ENCODE data around the gene MEIS2.

MEIS2 gene

GRCh38 chr15:36894075-36894474, 206.3 kb downstream of the MEIS2 start:
- no peak for DNase-seq (ENCODE audit: low read depth)

GRCh38 chr15:36893276-36893675, 207.1 kb downstream of the MEIS2 start:
- DNase-seq (ENCODE audit: low read depth) = no peak

GRCh38 chr15:36888011-36888992, 212.0 kb downstream of the MEIS2 start:
- no peak for DNase-seq (ENCODE audit: low read depth)

DNA sequence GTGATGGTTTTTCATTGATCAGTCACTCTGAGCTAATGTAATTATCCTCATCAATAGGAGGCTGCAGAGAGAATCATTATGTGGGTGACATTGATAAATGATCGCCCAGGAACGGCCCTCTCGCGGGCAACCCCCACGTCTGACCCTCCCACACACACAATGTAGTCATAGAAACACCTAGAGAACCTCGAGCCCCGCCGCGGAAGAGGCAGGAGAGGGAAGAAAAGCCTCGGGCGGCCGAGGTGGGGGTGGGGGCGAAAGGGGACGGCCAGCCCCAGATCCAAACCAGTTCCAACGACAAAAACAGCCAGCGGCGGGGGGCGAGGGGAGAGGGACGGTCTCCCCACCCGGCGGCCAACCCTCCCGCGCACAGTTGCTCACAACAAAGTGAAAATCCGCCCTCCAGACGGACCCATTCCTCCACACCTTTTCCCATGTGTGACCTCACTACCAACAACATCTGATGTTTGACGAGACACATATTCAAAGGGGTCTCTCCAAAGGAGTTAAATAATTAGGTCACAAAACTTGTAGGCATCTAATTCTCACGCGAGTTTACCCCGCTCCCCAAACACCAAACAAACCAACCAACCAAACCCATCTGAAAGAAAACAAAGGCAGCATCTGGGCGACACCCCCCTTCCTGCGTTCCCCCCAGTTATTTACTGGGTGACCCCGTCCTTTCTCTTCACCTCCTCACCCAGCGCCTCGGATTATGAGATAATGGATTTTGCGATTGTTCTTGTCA, 213.0 kb downstream of the MEIS2 start:
- no peak for DNase-seq (ENCODE audit: low read depth)

DNA sequence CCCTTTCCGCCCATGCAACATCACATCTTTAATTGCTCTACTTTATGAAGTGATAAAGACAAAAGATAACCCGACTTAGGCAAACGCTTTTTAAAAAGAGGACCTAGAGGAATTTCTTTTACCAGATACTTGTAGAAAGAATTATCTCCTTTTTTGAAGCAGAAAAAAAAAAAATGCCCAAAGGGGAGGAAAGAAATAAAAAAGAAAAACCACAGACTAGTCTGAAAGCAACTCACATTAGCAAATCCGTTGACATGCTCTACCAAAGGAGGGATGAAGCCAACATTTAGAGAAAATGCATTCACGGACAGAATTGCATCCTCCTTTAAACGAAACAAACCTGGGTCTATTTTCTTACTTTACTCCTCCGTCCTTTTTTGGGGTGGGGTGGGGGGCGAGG, 213.6 kb downstream of the MEIS2 start:
- no peak for DNase-seq (ENCODE audit: low read depth)

- no peak for DNase-seq (ENCODE audit: low read depth)
Observed at GRCh38 chr15:36886191-36886590, 214.2 kb downstream of the MEIS2 start.

DNA sequence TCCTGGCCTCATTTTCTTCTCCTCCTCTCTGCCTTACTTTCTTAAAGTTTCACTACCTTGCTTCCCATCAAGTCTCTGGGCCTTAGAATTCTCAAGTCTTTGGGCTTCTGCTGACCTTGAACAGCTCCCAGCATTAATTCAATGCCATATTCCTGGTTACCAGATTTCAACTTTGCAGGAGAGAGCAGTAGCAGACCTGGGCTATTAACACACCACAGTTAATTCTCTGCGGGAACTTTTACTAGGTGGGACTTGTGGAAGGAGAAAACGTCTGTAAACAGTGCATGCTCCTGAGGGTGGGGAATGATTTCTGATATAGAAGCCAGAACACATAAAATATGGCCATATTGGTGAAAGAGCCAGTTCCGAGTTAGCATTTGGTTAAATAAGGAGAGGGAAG, 214.6 kb downstream of the MEIS2 start:
- no peak for DNase-seq (ENCODE audit: low read depth)

- no peak for DNase-seq (ENCODE audit: low read depth)
Observed at GRCh38 chr15:36884936-36885635, 215.3 kb downstream of the MEIS2 start.

DNA sequence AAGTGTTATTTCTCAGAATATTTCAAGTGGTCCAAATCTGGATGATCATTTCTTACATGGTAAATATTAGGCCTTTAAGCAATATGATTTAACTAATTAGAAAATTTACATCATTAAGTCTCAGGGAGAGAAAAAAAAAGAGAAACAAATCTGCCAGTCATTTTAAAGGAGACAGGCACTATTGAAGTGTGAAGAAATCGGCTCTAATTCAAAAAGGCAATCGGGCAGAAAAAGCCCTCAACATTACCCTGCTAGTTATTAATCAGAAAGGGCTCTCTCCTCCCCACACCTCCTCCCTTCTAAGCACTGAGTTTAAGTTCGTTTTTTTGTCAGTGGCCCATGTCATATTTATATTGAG, 215.9 kb downstream of the MEIS2 start:
- DNase-seq (ENCODE audit: low read depth) = no peak

DNA sequence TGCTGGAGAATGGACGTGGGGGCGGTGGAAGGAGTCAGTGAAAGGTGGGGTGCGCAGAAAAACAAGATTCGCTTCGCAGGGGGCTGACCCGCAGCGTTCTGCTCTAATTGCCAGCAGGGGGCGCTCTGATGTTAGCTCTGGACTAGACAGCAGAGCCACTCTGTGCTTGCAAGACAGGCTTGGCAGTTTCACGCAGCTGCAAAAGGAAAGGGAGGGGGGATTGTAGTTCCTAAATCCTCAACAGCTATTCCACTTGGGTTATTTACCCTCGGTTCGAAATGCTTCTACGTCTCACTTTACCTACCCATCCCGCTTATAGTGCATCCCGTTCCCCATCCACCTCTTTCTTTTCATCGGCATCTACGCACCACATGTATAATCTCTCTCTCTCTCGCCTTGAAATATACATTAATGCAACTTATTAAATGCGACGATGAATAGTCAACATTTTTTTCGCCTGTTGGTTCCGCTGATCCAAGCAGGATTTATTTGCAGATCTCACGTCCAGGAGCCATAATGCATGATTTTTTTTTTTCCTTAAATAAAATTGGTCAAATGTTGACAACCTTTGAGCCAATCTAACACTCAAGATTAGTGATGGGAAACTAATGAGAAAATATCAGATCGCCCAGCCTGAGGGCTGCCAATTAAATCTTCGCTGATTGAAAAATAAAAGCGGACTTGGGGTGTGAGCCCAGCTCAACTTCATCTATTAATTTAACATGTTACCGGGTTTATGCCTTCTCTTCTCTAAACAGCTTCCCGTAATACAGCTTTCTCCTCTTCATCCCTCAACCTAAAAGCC, 216.4 kb downstream of the MEIS2 start:
- DNase-seq (ENCODE audit: low read depth) = peak; percentile 39

- DNase-seq (ENCODE audit: low read depth) = no peak
Observed at GRCh38 chr15:36882487-36883131, 217.7 kb downstream of the MEIS2 start.

DNA sequence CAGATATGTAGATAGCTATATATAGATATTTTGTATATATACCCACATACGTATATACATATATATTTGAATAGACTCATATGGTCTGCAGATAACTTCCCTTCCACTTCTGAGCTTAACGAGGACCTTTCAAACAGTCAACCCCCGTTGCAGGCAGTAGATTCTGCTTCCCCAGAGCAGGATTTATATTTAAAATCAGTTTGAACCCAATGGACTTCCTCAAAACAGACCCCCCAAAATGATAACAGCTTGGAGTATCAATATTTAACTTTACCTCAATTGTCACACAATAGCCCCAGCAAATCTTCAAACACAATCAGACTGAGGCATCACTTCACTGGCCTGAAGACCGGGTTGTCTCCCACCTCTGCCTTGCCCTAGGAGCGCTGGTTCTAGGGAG, 218.3 kb downstream of the MEIS2 start:
- no peak for DNase-seq (ENCODE audit: low read depth)

DNA sequence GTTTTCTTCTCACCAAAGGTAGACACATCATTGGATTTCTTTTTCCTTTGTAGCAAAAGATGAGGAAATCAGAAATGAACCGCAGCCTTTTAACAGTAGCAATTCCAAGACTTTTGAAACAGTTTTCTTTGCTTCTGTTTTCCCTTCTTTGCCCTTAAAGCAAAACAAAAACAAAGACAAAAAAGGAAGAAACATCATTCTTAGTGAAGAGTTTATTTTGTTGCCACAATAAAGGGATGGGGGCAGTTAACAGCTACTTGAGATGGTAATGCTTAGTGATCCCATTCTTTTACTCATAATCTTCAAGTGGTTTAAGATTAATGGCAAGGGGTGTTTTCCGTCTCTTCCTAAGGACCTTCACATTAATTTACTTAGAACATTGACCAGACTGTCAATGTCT, 218.8 kb downstream of the MEIS2 start:
- DNase-seq (ENCODE audit: low read depth) = no peak

DNA sequence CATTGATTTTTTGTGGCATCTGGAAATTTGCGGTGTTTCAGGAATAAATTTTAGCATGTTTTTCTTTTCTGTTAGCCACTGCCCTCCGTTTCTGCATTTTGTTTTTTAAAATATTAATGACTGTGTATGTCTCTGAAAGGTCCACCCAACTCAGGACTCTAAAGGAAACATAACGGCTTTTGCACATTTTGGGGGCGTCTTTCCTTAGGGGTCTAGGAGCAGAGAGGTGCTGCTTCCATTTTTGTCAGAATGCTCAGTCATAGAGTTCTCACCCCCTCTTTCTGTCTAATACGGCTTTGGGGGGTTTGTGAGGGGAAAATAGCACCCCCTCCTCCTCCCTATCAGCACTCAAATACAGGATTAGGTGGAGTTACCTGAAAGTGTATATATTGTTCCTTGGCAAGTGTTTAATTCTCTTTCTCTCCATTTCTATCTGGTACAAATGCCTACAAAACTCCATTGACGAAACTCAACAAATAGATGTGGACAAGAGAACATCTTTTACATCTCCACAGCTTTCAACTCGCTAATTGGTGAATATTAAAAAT, 219.4 kb downstream of the MEIS2 start:
- DNase-seq (ENCODE audit: low read depth) = no peak

- no peak for DNase-seq (ENCODE audit: low read depth)
Observed at GRCh38 chr15:36880224-36880912, 220.0 kb downstream of the MEIS2 start.

GRCh38 chr15:36879568-36880222, 220.7 kb downstream of the MEIS2 start:
- DNase-seq (ENCODE audit: low read depth) = no peak

- DNase-seq (ENCODE audit: low read depth) = no peak
Observed at GRCh38 chr15:36878684-36879262, 221.6 kb downstream of the MEIS2 start.

- DNase-seq (ENCODE audit: low read depth) = no peak
Observed at GRCh38 chr15:36877796-36878683, 222.3 kb downstream of the MEIS2 start.
